SK-N-SH treated with all-trans-retinoic acid at 6 μM for 48 hours (cell line): ENCODE results near the gene FAR1.

Source experiments
- ARNTL ChIP-seq: fragments of 450-650 bp; formaldehyde crosslinking; IDR thresholded peaks from 2 replicates; pipeline ENCODE4 v1.5.0; 2020; ENCODE audit warnings: low read depth, mild to moderate bottlenecking, moderate library complexity, borderline replicate concordance
- BACH2 ChIP-seq: fragments of 250-450 bp; sonication (Bioruptor Pico); IDR thresholded peaks from 2 replicates; pipeline ENCODE4 v1.9.0; 2021; ENCODE audit warnings: mild to moderate bottlenecking, borderline replicate concordance
- CSDC2 ChIP-seq: fragments of 250-450 bp; sonication (Bioruptor Pico); IDR thresholded peaks from 2 replicates; pipeline ENCODE4 v1.5.0; 2020; ENCODE audit warnings: mild to moderate bottlenecking, moderate library complexity
- ISL1 ChIP-seq: fragments of 250-450 bp; sonication (Bioruptor Pico); IDR thresholded peaks from 2 replicates; pipeline ENCODE4 v2.1.2; 2022; ENCODE audit warnings: mild to moderate bottlenecking, moderate library complexity
- OSR1 ChIP-seq: fragments of 250-450 bp; sonication (Bioruptor Pico); IDR thresholded peaks from 2 replicates; pipeline ENCODE4 v1.8.0; 2022; ENCODE audit warnings: moderate library complexity, mild to moderate bottlenecking, inconsistent platforms
- RARB ChIP-seq: fragments of 250-450 bp; sonication (Bioruptor Pico); IDR thresholded peaks from 2 replicates; pipeline ENCODE4 v1.8.0; 2021; ENCODE audit warnings: mild to moderate bottlenecking, moderate library complexity
- TCF4 ChIP-seq: fragments of 250-450 bp; sonication (Bioruptor Pico); IDR thresholded peaks from 2 replicates; pipeline ENCODE4 v1.8.0; 2021; ENCODE audit warnings: mild to moderate bottlenecking, moderate library complexity, borderline replicate concordance
- ZC3H10 ChIP-seq: fragments of 250-450 bp; sonication (Bioruptor Pico); IDR thresholded peaks from 2 replicates; pipeline ENCODE4 v1.5.1; 2021; ENCODE audit warnings: mild to moderate bottlenecking, moderate library complexity
- ZFP3 ChIP-seq: fragments of 250-450 bp; sonication (Bioruptor Pico); IDR thresholded peaks from 2 replicates; pipeline ENCODE4 v1.5.0; 2020; ENCODE audit warnings: mild to moderate bottlenecking, moderate library complexity
- ZNF565 ChIP-seq: fragments of 450-650 bp; formaldehyde crosslinking; conservative IDR thresholded peaks from 2 replicates; pipeline ENCODE4 v1.5.0; 2020; ENCODE audit warnings: low read depth, mild to moderate bottlenecking, moderate library complexity
- ZNF8 ChIP-seq: fragments of 450-650 bp; formaldehyde crosslinking; IDR thresholded peaks from 2 replicates; pipeline ENCODE4 v1.5.0; 2020; ENCODE audit warnings: mild to moderate bottlenecking, moderate library complexity
- TF ChIP-seq, protein P1 (sequence below): fragments of 250-450 bp; sonication (Bioruptor Pico); IDR thresholded peaks from 2 replicates; pipeline ENCODE4 v1.5.1; 2021; ENCODE audit warnings: mild to moderate bottlenecking, moderate library complexity

- TF ChIP-seq BACH2 (CRISPR knock-in tag) (no peak), ZNF8 (CRISPR knock-in tag) (no peak), CSDC2 (CRISPR knock-in tag) (no peak), TCF4 (CRISPR knock-in tag) (no peak), ISL1 (no peak), ZC3H10 (CRISPR knock-in tag) (no peak), ARNTL (no peak), RARB (no peak), ZNF565 (CRISPR knock-in tag) (no peak), OSR1 (CRISPR knock-in tag) (no peak), ZFP3 (CRISPR knock-in tag) (no peak)
- TF ChIP-seq, protein P1, sequence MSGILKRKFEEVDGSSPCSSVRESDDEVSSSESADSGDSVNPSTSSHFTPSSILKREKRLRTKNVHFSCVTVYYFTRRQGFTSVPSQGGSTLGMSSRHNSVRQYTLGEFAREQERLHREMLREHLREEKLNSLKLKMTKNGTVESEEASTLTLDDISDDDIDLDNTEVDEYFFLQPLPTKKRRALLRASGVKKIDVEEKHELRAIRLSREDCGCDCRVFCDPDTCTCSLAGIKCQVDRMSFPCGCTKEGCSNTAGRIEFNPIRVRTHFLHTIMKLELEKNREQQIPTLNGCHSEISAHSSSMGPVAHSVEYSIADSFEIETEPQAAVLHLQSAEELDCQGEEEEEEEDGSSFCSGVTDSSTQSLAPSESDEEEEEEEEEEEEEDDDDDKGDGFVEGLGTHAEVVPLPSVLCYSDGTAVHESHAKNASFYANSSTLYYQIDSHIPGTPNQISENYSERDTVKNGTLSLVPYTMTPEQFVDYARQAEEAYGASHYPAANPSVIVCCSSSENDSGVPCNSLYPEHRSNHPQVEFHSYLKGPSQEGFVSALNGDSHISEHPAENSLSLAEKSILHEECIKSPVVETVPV (CRISPR knock-in tag), result no peak
These were observed 48.9 kb downstream of the FAR1 start for GRCh38 chr11:13717331-13717730.
